Neutrophil (primary cell): ENCODE data around the gene LY6G5C.

Experiments
- H3K27ac ChIP-seq: fragments of 200-600 bp; sonication (generic); 2 replicates; pipeline ENCODE4 v1.5.1; 2016; ENCODE audit warnings: mild to moderate bottlenecking, moderate library complexity
- H3K27me3 ChIP-seq: fragments of 200-600 bp; sonication (generic); 2 replicates; pipeline ENCODE4 v1.6.0; 2016; ENCODE audit warnings: mild to moderate bottlenecking
- H3K36me3 ChIP-seq: fragments of 200-600 bp; sonication (generic); 2 replicates; pipeline ENCODE4 v1.5.1; 2017
- H3K4me1 ChIP-seq, 2 experiments: fragments of 200-600 bp in 1 of 2; sonication (generic) in 1 of 2; 1 replicate in 1 of 2; 2 replicates in 1 of 2; pipeline versions ENCODE4 v1.5.1 to v1.6.1; 2013 to 2016; ENCODE audit warnings: low read depth in 1 of 2, low read length in 1 of 2, mild to moderate bottlenecking in 1 of 2, moderate library complexity in 1 of 2; ENCODE audit not compliant: control insufficient read depth in 1 of 2, insufficient read depth in 1 of 2
- H3K4me3 ChIP-seq, 2 experiments: fragments of 200-600 bp in 1 of 2; sonication (generic) in 1 of 2; 1 replicate in 1 of 2; 2 replicates in 1 of 2; pipeline ENCODE4 v1.5.1; 2013 to 2016; ENCODE audit warnings: low read depth in 1 of 2, low read length in 1 of 2, mild to moderate bottlenecking in 1 of 2, moderate library complexity in 1 of 2
- H3K9me3 ChIP-seq: fragments of 200-600 bp; sonication (generic); 2 replicates; pipeline ENCODE4 v1.5.1; 2016
- CTCF ChIP-seq: fragments of 200-600 bp; sonication (generic); IDR thresholded peaks from 2 replicates; pipeline ENCODE4 v1.5.1; 2016; ENCODE audit warnings: antibody characterized with exemption

LY6G5C gene

GRCh38 chr6:31700740-31701401 lies 20.0 kb upstream of the LY6G5C start:
- H3K4me3 ChIP-seq: no peak overlapping the region
- H3K27ac ChIP-seq: peak overlapping the region; percentile 99
- no peak for TF ChIP-seq CTCF
- no peaks in the 10 kb centered on the region for H3K9me3 ChIP-seq
- H3K27me3 ChIP-seq: no peaks in the 10 kb centered on the region
- peaks cover 25% of the 10 kb centered on the region in 2 experiments for H3K4me1 ChIP-seq
- peaks cover 39% of the 10 kb centered on the region for H3K36me3 ChIP-seq

GRCh38 chr6:31697555-31697954 lies 16.7 kb upstream of the LY6G5C start:
- Histone ChIP-seq H3K36me3 (peaks cover 72% of the 10 kb centered on the region), H3K27ac (peak overlapping the region; percentile 51), H3K9me3 (no peaks in the 10 kb centered on the region), H3K4me3 (no peak overlapping the region), H3K4me1 (peaks cover 16 to 18% of the 10 kb centered on the region in 2 experiments), H3K27me3 (no peaks in the 10 kb centered on the region)
- TF ChIP-seq CTCF: no peak

GRCh38 chr6:31693535-31693934 lies 12.7 kb upstream of the LY6G5C start:
- no peak overlapping the region for H3K4me3 ChIP-seq
- H3K9me3 ChIP-seq: no peaks in the 10 kb centered on the region
- H3K27me3 ChIP-seq: no peaks in the 10 kb centered on the region
- no peaks in the 10 kb centered on the region for H3K4me1 ChIP-seq
- TF ChIP-seq CTCF: no peak
- H3K27ac ChIP-seq: no peak overlapping the region
- peaks cover 83% of the 10 kb centered on the region for H3K36me3 ChIP-seq

GRCh38 chr6:31692886-31693285 lies 12.0 kb upstream of the LY6G5C start:
- no peak for TF ChIP-seq CTCF
- H3K4me3 ChIP-seq: no peak overlapping the region
- peaks cover 89% of the 10 kb centered on the region for H3K36me3 ChIP-seq
- no peak overlapping the region for H3K27ac ChIP-seq
- H3K4me1 ChIP-seq: no peaks in the 10 kb centered on the region
- no peaks in the 10 kb centered on the region for H3K27me3 ChIP-seq
- no peaks in the 10 kb centered on the region for H3K9me3 ChIP-seq

GRCh38 chr6:31692353-31692752 lies 11.5 kb upstream of the LY6G5C start:
- H3K36me3 ChIP-seq: peaks cover 94% of the 10 kb centered on the region
- no peak overlapping the region for H3K4me3 ChIP-seq

More at GRCh38 chr6:31692353-31692752, 11.5 kb upstream of the LY6G5C start:
- Histone ChIP-seq H3K9me3 (no peaks in the 10 kb centered on the region), H3K27me3 (no peaks in the 10 kb centered on the region), H3K27ac (no peak overlapping the region), H3K4me1 (no peaks in the 10 kb centered on the region)
- no peak for TF ChIP-seq CTCF
